Measurements from ENCODE around the gene FREM2.

FREM2 gene

DNA sequence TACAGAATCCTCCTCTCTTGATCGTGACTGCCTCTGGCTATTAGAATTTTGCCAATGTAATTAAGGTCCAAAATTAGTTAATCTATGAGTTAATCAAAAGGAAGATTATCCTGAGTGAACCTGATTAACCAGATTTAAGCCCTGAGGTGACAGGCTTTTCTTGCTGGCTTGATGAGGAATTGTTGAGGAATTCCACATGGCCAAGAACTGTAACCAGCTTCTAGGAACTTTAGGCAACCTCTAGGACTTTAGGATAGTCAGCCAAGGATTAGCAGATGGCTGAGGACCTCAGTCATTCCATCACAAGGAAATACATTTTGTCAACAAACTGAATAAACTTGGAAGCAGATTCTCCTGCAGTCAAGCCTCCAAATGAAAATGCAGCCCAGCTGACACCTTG lies 219.0 kb downstream of the FREM2 start:
- no peak for DNase-seq

- DNase-seq = no peak
Observed at GRCh38 chr13:38908574-38908973, 221.7 kb downstream of the FREM2 start.

DNA sequence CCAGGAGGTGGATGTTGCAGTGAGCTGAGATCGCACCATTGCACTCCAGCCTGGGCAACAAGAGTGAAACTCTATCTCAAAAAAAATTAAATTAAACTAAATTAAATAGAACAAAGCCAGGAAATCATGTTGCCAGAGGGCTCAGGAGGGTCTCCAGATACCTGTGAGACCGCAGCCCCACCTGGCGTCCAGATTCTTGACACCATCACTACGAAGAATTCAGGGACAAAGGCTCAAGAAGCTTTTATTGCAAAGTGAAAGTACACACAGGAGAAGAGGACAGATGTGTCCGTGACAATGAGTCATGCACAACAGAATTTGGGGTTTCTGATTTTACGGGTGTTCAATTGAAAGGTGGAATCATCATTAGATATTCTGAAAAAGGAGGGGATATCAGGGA lies 227.2 kb downstream of the FREM2 start:
- no peak for DNase-seq

DNA sequence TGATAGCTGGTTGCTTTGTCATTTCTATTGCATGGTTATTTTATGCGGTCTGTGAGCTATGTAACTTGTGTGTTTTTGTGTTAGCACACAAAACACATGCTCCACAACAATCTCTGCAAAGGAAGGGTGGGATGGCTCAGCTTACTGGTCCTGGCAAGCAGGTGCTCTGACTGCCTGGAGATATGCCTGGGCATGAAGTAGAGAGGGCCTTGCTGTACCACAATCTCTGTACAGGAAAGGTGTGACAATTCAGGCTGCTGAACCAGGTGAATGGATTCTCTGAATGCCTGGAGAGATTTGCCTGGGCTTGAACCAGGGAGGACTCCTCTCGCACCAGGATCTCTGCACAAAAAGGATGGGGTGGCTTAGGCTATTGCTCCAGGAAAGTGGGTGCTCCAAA lies 234.2 kb downstream of the FREM2 start:
- no peak for DNase-seq

DNA sequence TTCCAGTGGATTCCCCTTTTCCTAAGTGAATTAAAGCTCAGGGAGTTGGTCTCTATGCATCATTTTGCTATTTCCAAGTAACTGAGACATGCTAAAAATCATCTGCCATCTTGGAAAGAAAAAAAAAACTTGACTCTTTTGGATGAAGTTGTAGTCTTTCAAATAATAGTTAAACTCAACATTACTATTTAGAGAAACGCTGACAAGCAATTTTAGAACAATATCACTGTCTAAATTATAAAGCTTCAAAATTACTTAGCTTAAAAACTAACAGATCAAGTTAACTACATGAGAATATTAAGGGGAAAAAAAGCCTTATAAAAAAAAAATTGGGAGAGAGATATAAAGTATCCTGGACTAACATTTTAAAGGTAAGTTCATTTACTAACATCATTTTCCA lies 235.3 kb downstream of the FREM2 start:
- DNase-seq = no peak

DNA sequence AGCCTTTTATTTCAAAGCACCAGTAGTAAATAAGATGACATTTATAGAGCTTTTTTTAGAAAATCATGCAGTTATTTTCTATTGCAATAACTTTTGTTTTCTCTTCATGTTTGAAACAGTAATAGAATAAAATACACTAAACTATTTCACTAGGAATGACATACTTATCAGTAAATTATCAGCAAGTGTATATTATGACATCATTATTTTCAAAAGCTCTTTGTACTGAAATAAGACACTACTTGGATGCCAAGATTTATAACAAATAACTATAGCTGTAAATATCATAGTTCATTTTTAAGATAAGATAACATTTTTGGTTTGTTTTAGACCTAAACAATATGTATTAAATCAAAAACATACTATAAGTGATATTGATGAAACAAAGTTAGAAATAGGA lies 246.9 kb downstream of the FREM2 start:
- no peak for DNase-seq
